ENCODE results near the gene HMGN1. TPM values are rescaled to one million over a fixed set of nuclear protein-coding genes. Genes with fewer than 3 reads are reported as not detected.

The HMGN1 gene
- polyA plus RNA-seq, 1 of the 3 experiments (the other 2 are of a cell fraction): 219 TPM

- H4K20me1 ChIP-seq (ENCODE audit: insufficient read depth): no peaks in the 10 kb centered on the region
- H3K27me3 ChIP-seq (ENCODE audit: insufficient read depth): no peaks in the 10 kb centered on the region
- no peak overlapping the region for H2AFZ ChIP-seq (ENCODE audit: low read depth)
- H3K9me2 ChIP-seq: no peaks in the 10 kb centered on the region
- no peak overlapping the region for H3K4me3 ChIP-seq (ENCODE audit: low read depth in 2 of 2, low read length in 1 of 2)
- no peaks in the 10 kb centered on the region for H3K36me3 ChIP-seq (replicated peaks in 1 of 2; ENCODE audit: control insufficient read depth in 1 of 2, insufficient read depth in 2 of 2, low read length in 1 of 2)
- 74% methylated on average over 4 of the region's 4 CpGs for WGBS (ENCODE audit: low lambda C conversion rate)
- POLR2A ChIA-PET: no interaction called here
- no peak for DNase-seq
- no peaks in the 10 kb centered on the region for H3K9me3 ChIP-seq
- no peak overlapping the region for H3K9ac ChIP-seq
- CTCF ChIA-PET: no interaction called here
- H3K4me2 ChIP-seq: no peak overlapping the region
- H3K4me1 ChIP-seq (ENCODE audit: control insufficient read depth in 1 of 2, insufficient read depth in 2 of 2, low read depth in 1 of 2, low read length in 1 of 2): no peaks in the 10 kb centered on the region
- TF ChIP-seq USF1 (IDR thresholded peaks at IDR 0.05; ENCODE audit: borderline replicate concordance, low read depth): no peak
- no peak for TF ChIP-seq CHD2 (IDR thresholded peaks at IDR 0.05; ENCODE audit: low read length, partially characterized antibody)
- no peaks in the 10 kb centered on the region for H3K79me2 ChIP-seq (ENCODE audit: insufficient read depth)
- no peaks in the 10 kb centered on the region for H3F3A ChIP-seq (replicated peaks; ENCODE audit: insufficient read depth)
- H3K27ac ChIP-seq (ENCODE audit: low read depth in 2 of 2, low read length in 1 of 2): no peak overlapping the region
Measured at GRCh38 chr21:39366563-39366962, 17.7 kb upstream of the HMGN1 start.

GRCh38 chr21:39364949-39365348 lies 16.1 kb upstream of the HMGN1 start:
- no peaks in the 10 kb centered on the region for H3K36me3 ChIP-seq (replicated peaks in 1 of 2; ENCODE audit: control insufficient read depth in 1 of 2, insufficient read depth in 2 of 2, low read length in 1 of 2)
- H2AFZ ChIP-seq (ENCODE audit: low read depth): no peak overlapping the region
- no peaks in the 10 kb centered on the region for H3K4me1 ChIP-seq (ENCODE audit: control insufficient read depth in 1 of 2, insufficient read depth in 2 of 2, low read depth in 1 of 2, low read length in 1 of 2)
- H3K4me3 ChIP-seq (ENCODE audit: low read depth in 2 of 2, low read length in 1 of 2): no peak overlapping the region
- H3K9me3 ChIP-seq: no peaks in the 10 kb centered on the region
- POLR2A ChIA-PET: interaction anchor here (1.4 kb wide), 1 partner anchor 17 kb away, joined by 3 read pairs; no protein-coding TSS in a partner anchor
- no peak overlapping the region for H3K4me2 ChIP-seq
- no peaks in the 10 kb centered on the region for H3K9me2 ChIP-seq
- H3K9ac ChIP-seq: no peak overlapping the region
- H3K79me2 ChIP-seq (ENCODE audit: insufficient read depth): no peaks in the 10 kb centered on the region
- H4K20me1 ChIP-seq (ENCODE audit: insufficient read depth): no peaks in the 10 kb centered on the region
- no peak overlapping the region for H3K27ac ChIP-seq (ENCODE audit: low read depth in 2 of 2, low read length in 1 of 2)
- H3F3A ChIP-seq (replicated peaks; ENCODE audit: insufficient read depth): no peaks in the 10 kb centered on the region
- no peaks in the 10 kb centered on the region for H3K27me3 ChIP-seq (ENCODE audit: insufficient read depth)
- TF ChIP-seq TEAD4 (IDR thresholded peaks at IDR 0.05; ENCODE audit: borderline replicate concordance, insufficient read depth): no peak
- no peak for TF ChIP-seq SIN3A (IDR thresholded peaks at IDR 0.05; ENCODE audit: borderline replicate concordance, low read depth, low read length)
- TF ChIP-seq FOXM1 (IDR thresholded peaks at IDR 0.05; ENCODE audit: low read depth): no peak
- TF ChIP-seq MAX (IDR thresholded peaks at IDR 0.05; ENCODE audit: low read depth): no peak
- no peak for TF ChIP-seq IRF3 (IDR thresholded peaks at IDR 0.05; ENCODE audit: low read depth, low read length)
- no peak for TF ChIP-seq USF2 (IDR thresholded peaks at IDR 0.05; ENCODE audit: borderline replicate concordance, low read depth, low read length)
- no peak for TF ChIP-seq NFIC (IDR thresholded peaks at IDR 0.05; ENCODE audit: borderline replicate concordance)
- no peak for TF ChIP-seq SMC3 (IDR thresholded peaks at IDR 0.05; ENCODE audit: low read depth, low read length)
- no peak for TF ChIP-seq YY1 (IDR thresholded peaks at IDR 0.05; ENCODE audit: low read depth)
- TF ChIP-seq TAF1 (IDR thresholded peaks at IDR 0.05; ENCODE audit: borderline replicate concordance, low read depth, low read length): no peak
- no peak for TF ChIP-seq MEF2A (IDR thresholded peaks at IDR 0.05; ENCODE audit: borderline replicate concordance, low read depth)
- TF ChIP-seq RAD21 (IDR thresholded peaks at IDR 0.05; ENCODE audit: low read length): no peak
- TF ChIP-seq CTCF (IDR thresholded peaks at IDR 0.05): no peak
- CTCF ChIA-PET: no interaction called here
- WGBS (ENCODE audit: low lambda C conversion rate): 84% methylated on average over 4 of the region's 4 CpGs
- DNase-seq: no peak

Measured in SK-N-SH (cell line).